ENCODE measurements around the gene ENPEP. TPM values are rescaled to one million over a fixed set of nuclear protein-coding genes. Genes with fewer than 3 reads are reported as not detected.

The ENPEP gene

DNA sequence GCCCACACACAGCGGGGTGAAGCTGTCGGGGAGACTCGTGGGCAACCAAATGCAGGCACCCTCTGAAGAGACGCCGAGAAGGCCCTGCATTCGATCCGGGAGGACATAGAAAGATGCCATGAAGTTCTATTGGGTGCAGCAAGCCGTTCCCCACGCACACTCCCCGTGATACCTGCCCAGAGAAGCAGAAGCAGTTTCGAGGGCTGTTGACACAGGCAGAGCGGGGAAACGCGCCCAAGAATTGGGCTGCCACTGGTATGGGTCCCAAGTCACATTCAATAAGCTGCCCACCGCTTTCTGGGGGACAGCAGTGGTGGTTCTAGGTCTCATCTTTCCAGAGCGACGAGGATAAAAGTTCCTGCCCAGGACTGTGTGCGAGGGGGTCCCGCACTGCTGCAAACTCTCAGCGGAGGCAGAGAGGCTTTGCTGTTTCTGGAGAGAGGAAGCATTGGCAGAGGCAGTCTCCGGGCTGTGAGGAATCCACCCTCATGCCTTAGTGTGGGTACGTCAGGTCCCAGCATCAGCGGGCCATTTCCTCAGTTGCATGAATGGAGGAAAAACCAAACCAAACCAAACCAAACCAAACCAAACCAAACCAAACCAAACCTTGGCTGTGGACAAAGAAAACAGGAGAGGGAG is 136.8 kb downstream of the ENPEP start:
- H3K9me3 ChIP-seq (replicated peaks; ENCODE audit: low read length), result no peaks in the 10 kb centered on the region
- H3K4me1 ChIP-seq (ENCODE audit: control insufficient read depth, insufficient read depth, low read length), result peaks cover 9% of the 10 kb centered on the region
- H3K27me3 ChIP-seq (ENCODE audit: control insufficient read depth, insufficient read depth, low read length), result no peaks in the 10 kb centered on the region
- H3K36me3 ChIP-seq (ENCODE audit: insufficient read depth, low read length), result peaks cover 6% of the 10 kb centered on the region
- no peak overlapping the region for H3K9ac ChIP-seq (ENCODE audit: low read depth, low read length)
- no peak overlapping the region for H3K4me3 ChIP-seq (ENCODE audit: low read length)
- H3K4me2 ChIP-seq (ENCODE audit: low read length), result no peak overlapping the region

- Histone ChIP-seq H3K4me1 (ENCODE audit: control insufficient read depth, insufficient read depth, low read length) (peaks cover 18% of the 10 kb centered on the region), H3K4me3 (ENCODE audit: low read length) (no peak overlapping the region), H3K4me2 (ENCODE audit: low read length) (no peak overlapping the region), H3K27me3 (ENCODE audit: control insufficient read depth, insufficient read depth, low read length) (no peaks in the 10 kb centered on the region), H3K9ac (ENCODE audit: low read depth, low read length) (no peak overlapping the region), H3K36me3 (ENCODE audit: insufficient read depth, low read length) (peaks cover 16% of the 10 kb centered on the region), H3K9me3 (replicated peaks; ENCODE audit: low read length) (no peaks in the 10 kb centered on the region)
These were observed 137.8 kb downstream of the ENPEP start for GRCh38 chr4:110613745-110614144.

- H3K36me3 ChIP-seq (ENCODE audit: insufficient read depth, low read length), result peaks cover 16% of the 10 kb centered on the region
- no peak overlapping the region for H3K9ac ChIP-seq (ENCODE audit: low read depth, low read length)
- H3K27me3 ChIP-seq (ENCODE audit: control insufficient read depth, insufficient read depth, low read length), result no peaks in the 10 kb centered on the region
- H3K4me2 ChIP-seq (ENCODE audit: low read length), result no peak overlapping the region
- no peak overlapping the region for H3K4me3 ChIP-seq (ENCODE audit: low read length)
- H3K9me3 ChIP-seq (replicated peaks; ENCODE audit: low read length), result no peaks in the 10 kb centered on the region
- H3K4me1 ChIP-seq (ENCODE audit: control insufficient read depth, insufficient read depth, low read length), result peaks cover 25% of the 10 kb centered on the region
These were observed 138.4 kb downstream of the ENPEP start for GRCh38 chr4:110614173-110614963.

Small RNA genes lying within 50 kb of the gene (small RNA-seq; reads per million reads assigned to genes)
- gene RF00494, result not detected
